ENCODE measurements around the gene GBA2.

DNA sequence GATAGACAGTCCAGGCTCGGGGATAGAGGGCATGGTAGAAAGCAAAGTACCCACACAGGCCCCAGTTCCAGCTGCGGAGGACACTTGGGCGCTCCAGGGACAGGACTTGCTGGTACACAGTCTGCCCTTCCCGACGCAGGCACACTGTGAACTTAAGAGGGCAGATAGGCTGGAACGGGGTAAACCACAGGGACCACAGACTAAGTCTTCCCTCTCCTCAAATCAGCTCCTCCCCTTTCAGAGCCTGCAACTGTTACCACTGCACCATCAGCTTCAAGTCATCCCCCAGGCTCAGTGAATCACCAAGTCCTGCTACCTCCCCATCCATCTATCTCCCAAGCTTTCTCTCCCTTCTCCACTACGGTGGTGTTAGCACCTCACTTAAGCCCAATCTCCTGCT lies 7.3 kb downstream of the GBA2 start:
- TF ChIP-seq POLR2AphosphoS5 (IDR thresholded peaks at IDR 0.05; ENCODE audit: low read depth, low read length) = no peak
- TF ChIP-seq, protein P1, sequence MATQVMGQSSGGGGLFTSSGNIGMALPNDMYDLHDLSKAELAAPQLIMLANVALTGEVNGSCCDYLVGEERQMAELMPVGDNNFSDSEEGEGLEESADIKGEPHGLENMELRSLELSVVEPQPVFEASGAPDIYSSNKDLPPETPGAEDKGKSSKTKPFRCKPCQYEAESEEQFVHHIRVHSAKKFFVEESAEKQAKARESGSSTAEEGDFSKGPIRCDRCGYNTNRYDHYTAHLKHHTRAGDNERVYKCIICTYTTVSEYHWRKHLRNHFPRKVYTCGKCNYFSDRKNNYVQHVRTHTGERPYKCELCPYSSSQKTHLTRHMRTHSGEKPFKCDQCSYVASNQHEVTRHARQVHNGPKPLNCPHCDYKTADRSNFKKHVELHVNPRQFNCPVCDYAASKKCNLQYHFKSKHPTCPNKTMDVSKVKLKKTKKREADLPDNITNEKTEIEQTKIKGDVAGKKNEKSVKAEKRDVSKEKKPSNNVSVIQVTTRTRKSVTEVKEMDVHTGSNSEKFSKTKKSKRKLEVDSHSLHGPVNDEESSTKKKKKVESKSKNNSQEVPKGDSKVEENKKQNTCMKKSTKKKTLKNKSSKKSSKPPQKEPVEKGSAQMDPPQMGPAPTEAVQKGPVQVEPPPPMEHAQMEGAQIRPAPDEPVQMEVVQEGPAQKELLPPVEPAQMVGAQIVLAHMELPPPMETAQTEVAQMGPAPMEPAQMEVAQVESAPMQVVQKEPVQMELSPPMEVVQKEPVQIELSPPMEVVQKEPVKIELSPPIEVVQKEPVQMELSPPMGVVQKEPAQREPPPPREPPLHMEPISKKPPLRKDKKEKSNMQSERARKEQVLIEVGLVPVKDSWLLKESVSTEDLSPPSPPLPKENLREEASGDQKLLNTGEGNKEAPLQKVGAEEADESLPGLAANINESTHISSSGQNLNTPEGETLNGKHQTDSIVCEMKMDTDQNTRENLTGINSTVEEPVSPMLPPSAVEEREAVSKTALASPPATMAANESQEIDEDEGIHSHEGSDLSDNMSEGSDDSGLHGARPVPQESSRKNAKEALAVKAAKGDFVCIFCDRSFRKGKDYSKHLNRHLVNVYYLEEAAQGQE (IDR thresholded peaks at IDR 0.05; ENCODE audit: insufficient read depth in 1 of 2, low read depth in 2 of 2, low read length in 2 of 2) = no peak

Measured in PFSK-1 (cell line).